Activated CD8-positive, alpha-beta memory T cell treated with anti-CD3 and anti-CD28 coated beads for 1 hour (primary cell): ENCODE data around the gene XKR7.

Experiments used
- DNase-seq, 2 donors: peaks; one replicate each; pipeline ENCODE4 v3.0.0-alpha.2; 2020; ENCODE audit warnings: low read depth in 1 of 2; ENCODE audit errors: extremely low read depth in 1 of 2

XKR7 gene

GRCh38 chr20:32035426-32035779, 67.5 kb downstream of the XKR7 start:
- DNase-seq, result no peak

GRCh38 chr20:32036252-32036651, 68.3 kb downstream of the XKR7 start:
- no peak for DNase-seq

- no peak for DNase-seq
These were observed 69.0 kb downstream of the XKR7 start for GRCh38 chr20:32036716-32037485.

GRCh38 chr20:32037929-32038328, 70.0 kb downstream of the XKR7 start:
- DNase-seq, result no peak

- no peak for DNase-seq
These were observed 72.4 kb downstream of the XKR7 start for GRCh38 chr20:32040142-32040953.

GRCh38 chr20:32045999-32046398, 78.0 kb downstream of the XKR7 start:
- DNase-seq, result no peak

GRCh38 chr20:32050324-32050841, 82.4 kb downstream of the XKR7 start:
- DNase-seq, result no peak

GRCh38 chr20:32050851-32051556, 83.1 kb downstream of the XKR7 start:
- DNase-seq, result no peak

GRCh38 chr20:32051720-32052089, 83.8 kb downstream of the XKR7 start:
- no peak for DNase-seq

GRCh38 chr20:32052090-32052777, 84.3 kb downstream of the XKR7 start, which contains the start of gene HCK:
HCK (plus strand) TSS chr20:32052242.
- no peak for DNase-seq

- no peak for DNase-seq
These were observed 84.9 kb downstream of the XKR7 start for GRCh38 chr20:32052778-32053362.
